Activated B cell treated with CpG ODN at 0.5 μM for 24 hours (primary cell): ENCODE data around the gene NUDT21. TPM values are rescaled to one million over a fixed set of nuclear protein-coding genes. Genes with fewer than 3 reads are reported as not detected.
"Not testable (repeated sequence)": the region's sequence is repeated elsewhere in the genome, so short reads cannot be mapped to it uniquely, and the experiment has no call there.

Source experiments
- ATAC-seq: fragments of 200-7000 bp; cut with Tn5 transposase; one replicate; pipeline ENCODE4 v1.10.0; 2021; ENCODE audit warnings: low read depth, mild to moderate bottlenecking, moderate library complexity
- CTCF ChIA-PET: fragments of 350-600 bp; sonication (Branson Sonifier 250); formaldehyde crosslinking; loops from one replicate; lab custom pipeline; 2021; ENCODE audit warnings: antibody characterized with exemption; lab: Charles Lee
- POLR2A ChIA-PET: fragments of 350-600 bp; sonication (Branson Sonifier 250); formaldehyde crosslinking; loops from one replicate; lab custom pipeline; 2021; ENCODE audit warnings: antibody characterized with exemption; lab: Charles Lee
- DNase-seq: peaks from one replicate; pipeline ENCODE4 v3.0.0; 2022
- H3K27ac Mint-ChIP-seq: one replicate; pipeline ENCODE4 v1.8.0; 2020; ENCODE audit warnings: mixed read lengths
- H3K27me3 Mint-ChIP-seq: one replicate; pipeline ENCODE4 v1.8.0; 2021; ENCODE audit warnings: mixed read lengths
- H3K36me3 Mint-ChIP-seq: one replicate; pipeline ENCODE4 v1.8.0; 2021; ENCODE audit warnings: low read depth, mixed read lengths
- H3K4me1 Mint-ChIP-seq: one replicate; pipeline ENCODE4 v1.8.0; 2021; ENCODE audit warnings: mixed read lengths
- H3K4me3 Mint-ChIP-seq: one replicate; pipeline ENCODE4 v1.8.0; 2020; ENCODE audit warnings: mild to moderate bottlenecking, mixed read lengths
- H3K9me3 Mint-ChIP-seq: one replicate; pipeline ENCODE4 v1.8.0; 2020; ENCODE audit warnings: mixed read lengths
- CTCF ChIP-seq: fragments of 200-600 bp; IDR thresholded peaks from one replicate; pipeline ENCODE4 v1.8.0; 2022; ENCODE audit warnings: antibody characterized with exemption, mild to moderate bottlenecking
- intact Hi-C: fragments of 100-400 bp; cut with micrococcal nuclease; formaldehyde crosslinking; loops from one replicate; pipeline ENCODE4 v1.15.1; 2024
- total RNA-seq: library from RNA; stranded (reverse); gene quantifications from 2 replicates; pipeline ENCODE4 v1.2.3, GENCODE V29; 2022

NUDT21 gene
- total RNA-seq, 1 donor from 2014 or later = 111 TPM

DNA sequence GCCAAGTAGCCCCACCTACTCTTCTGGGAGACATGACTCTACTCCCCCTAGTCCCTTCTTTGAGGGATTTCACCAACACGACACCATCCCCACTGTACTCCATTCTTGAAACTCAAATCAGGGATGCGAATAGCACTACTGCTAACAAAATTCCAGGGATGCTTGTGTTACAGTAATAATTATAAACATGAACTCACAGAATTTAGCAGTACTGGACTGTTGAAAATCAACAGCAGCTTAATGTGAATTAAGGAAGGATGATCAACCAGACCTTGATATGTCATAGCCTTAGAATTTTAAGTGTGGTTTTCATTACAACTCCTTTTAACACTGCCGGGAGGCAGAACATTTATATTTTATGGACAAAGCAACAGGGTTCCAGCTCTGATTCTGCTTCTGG, 63.7 kb downstream of the NUDT21 start:
- POLR2A ChIA-PET = no interaction called here
- no peak for TF ChIP-seq CTCF
- no peaks in the 10 kb centered on the region for H3K27me3 Mint-ChIP-seq
- ATAC-seq (no peak), DNase-seq (no peak)
- intact Hi-C loops = no loop called here
- peaks cover 95% of the 10 kb centered on the region for H3K36me3 Mint-ChIP-seq
- peaks cover 4% of the 10 kb centered on the region for H3K9me3 Mint-ChIP-seq
- H3K4me3 Mint-ChIP-seq = no peak overlapping the region
- H3K27ac Mint-ChIP-seq = no peak overlapping the region
- H3K4me1 Mint-ChIP-seq = no peaks in the 10 kb centered on the region
- CTCF ChIA-PET = no interaction called here

GRCh38 chr16:56384074-56384721, 66.9 kb downstream of the NUDT21 start:
- ATAC-seq (no peak), DNase-seq (no peak)
- intact Hi-C loops = no loop called here
- Mint-ChIP-seq H3K9me3 (peaks cover 15% of the 10 kb centered on the region), H3K4me3 (no peak overlapping the region), H3K36me3 (peaks cover 96% of the 10 kb centered on the region), H3K4me1 (no peaks in the 10 kb centered on the region), H3K27ac (no peak overlapping the region), H3K27me3 (no peaks in the 10 kb centered on the region)
- POLR2A ChIA-PET = no interaction called here
- CTCF ChIA-PET = interaction anchor here (1.1 kb wide), 1 partner anchor 17 kb away, joined by 4 read pairs; no protein-coding TSS in a partner anchor
- TF ChIP-seq CTCF = no peak

- CTCF ChIA-PET = interaction anchor here (1.1 kb wide), 1 partner anchor 18 kb away, joined by 4 read pairs; no protein-coding TSS in a partner anchor
- Mint-ChIP-seq H3K4me3 (no peak overlapping the region), H3K36me3 (peaks cover 99% of the 10 kb centered on the region), H3K4me1 (no peaks in the 10 kb centered on the region), H3K9me3 (peaks cover 15% of the 10 kb centered on the region), H3K27me3 (no peaks in the 10 kb centered on the region), H3K27ac (no peak overlapping the region)
- POLR2A ChIA-PET = interaction anchor here (0.7 kb wide), 1 partner anchor 568 kb away, joined by 4 read pairs; no protein-coding TSS in a partner anchor
- no peak for ATAC-seq
- no peak for DNase-seq
- intact Hi-C loops = no loop called here
- TF ChIP-seq CTCF = no peak
Measured at GRCh38 chr16:56382901-56383355, 68.2 kb downstream of the NUDT21 start.

DNA sequence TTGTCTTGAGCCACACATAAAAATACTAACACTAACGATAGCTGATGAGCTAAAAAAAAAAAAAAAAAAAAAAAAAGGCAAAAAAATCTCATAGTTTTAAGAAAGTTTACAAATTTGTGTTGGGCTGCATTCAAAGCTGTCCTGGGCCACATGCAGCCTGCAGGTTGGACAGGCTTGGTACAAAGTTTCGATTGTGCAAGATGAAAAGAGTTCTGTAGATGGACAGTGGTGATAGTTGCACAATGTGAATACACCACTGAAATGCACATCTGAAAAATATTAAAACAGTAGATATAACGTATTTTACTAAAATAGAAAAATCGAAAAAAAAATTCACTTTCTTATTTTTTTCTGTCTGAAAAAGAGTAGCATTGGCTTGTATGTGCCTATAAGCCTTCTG, 68.7 kb downstream of the NUDT21 start:
- ChIA-PET POLR2A (interaction anchor here (0.7 kb wide), 1 partner anchor 568 kb away, joined by 4 read pairs; no protein-coding TSS in a partner anchor), CTCF (no interaction called here)
- Mint-ChIP-seq H3K27me3 (no peaks in the 10 kb centered on the region), H3K4me1 (no peaks in the 10 kb centered on the region), H3K36me3 (peaks cover 99% of the 10 kb centered on the region), H3K27ac (no peak overlapping the region), H3K9me3 (peaks cover 15% of the 10 kb centered on the region), H3K4me3 (no peak overlapping the region)
- TF ChIP-seq CTCF = no peak
- no peak for DNase-seq
- intact Hi-C loops = no loop called here
- no peak for ATAC-seq

GRCh38 chr16:56380778-56381485, 70.2 kb downstream of the NUDT21 start:
- peaks cover 97% of the 10 kb centered on the region for H3K36me3 Mint-ChIP-seq
- H3K27me3 Mint-ChIP-seq, POLR2A ChIA-PET, H3K4me1 Mint-ChIP-seq, DNase-seq, intact Hi-C loops, ATAC-seq, CTCF ChIA-PET, H3K4me3 Mint-ChIP-seq: not testable (repeated sequence)
- peaks cover 15% of the 10 kb centered on the region for H3K9me3 Mint-ChIP-seq
- H3K27ac Mint-ChIP-seq = peak overlapping the region; percentile 10

Other genes with a start within 250 kb of the NUDT21 start
- gene AMFR, start 25.8 kb downstream of the NUDT21 start, total RNA-seq = 118 and 134 TPM in 2 replicates
- 45.6 and 51.8 TPM in 2 replicates for gene OGFOD1, start 222 bp upstream of the NUDT21 start, total RNA-seq
- gene BBS2, start 68.7 kb upstream of the NUDT21 start, total RNA-seq = 25.5 and 32.3 TPM in 2 replicates
- not detected in 2 replicates for gene MT4, start 113.7 kb upstream of the NUDT21 start, total RNA-seq
- not detected in 2 replicates for gene MT3, start 138.2 kb upstream of the NUDT21 start, total RNA-seq
- 72.7 and 77.4 TPM in 2 replicates for gene MT2A, start 157.3 kb upstream of the NUDT21 start, total RNA-seq
- 2.8 and 4.2 TPM in 2 replicates for gene MT1E, start 174.4 kb upstream of the NUDT21 start, total RNA-seq
- not detected in 2 replicates for gene MT1M, start 181.3 kb upstream of the NUDT21 start, total RNA-seq
- gene MT1A, start 187.3 kb upstream of the NUDT21 start, total RNA-seq = not detected in 2 replicates
- gene MT1B, start 200.6 kb upstream of the NUDT21 start, total RNA-seq = not detected in 2 replicates
- gene MT1F, start 206.6 kb upstream of the NUDT21 start, total RNA-seq = 21.4 and 22.8 TPM in 2 replicates
- gene MT1G, start 216.7 kb upstream of the NUDT21 start, total RNA-seq = 0.69 TPM in 1 of 2 replicates, not detected in the other
- 1.3 TPM in 1 of 2 replicates, not detected in the other for gene MT1H, start 218.5 kb upstream of the NUDT21 start, total RNA-seq
- gene MT1X, start 231.1 kb upstream of the NUDT21 start, total RNA-seq = 36.3 and 48.9 TPM in 2 replicates